Stimulated activated CD4-positive, alpha-beta T cell treated with anti-CD3 and anti-CD28 coated beads, TNF-alpha, amount 100 ng/mL, for 4 hours (primary cell): ENCODE measurements around the gene SLC17A7.
"Not testable (repeated sequence)": the region's sequence is repeated elsewhere in the genome, so short reads cannot be mapped to it uniquely, and the experiment has no call there.

ENCODE experiments used
- DNase-seq, 3 experiments: peaks; one replicate each; pipeline ENCODE4 v3.0.0-alpha.2; 2020; ENCODE audit warnings: low read depth in 3 of 3

The SLC17A7 gene

GRCh38 chr19:49444100-49444700 is 2.9 kb upstream of the SLC17A7 start:
- not testable (repeated sequence) for DNase-seq

GRCh38 chr19:49443366-49444099 is 2.2 kb upstream of the SLC17A7 start:
- DNase-seq: peak; percentile 89 to 90 (median 90)

GRCh38 chr19:49442771-49443365 is 1.5 kb upstream of the SLC17A7 start:
- DNase-seq: peak in 2 of 3 experiments; percentile 28 to 42

- DNase-seq: no peak
These were observed 1.0 kb upstream of the SLC17A7 start for GRCh38 chr19:49442354-49442753.

GRCh38 chr19:49441960-49442350 is 628 bp upstream of the SLC17A7 start:
- DNase-seq: no peak

GRCh38 chr19:49440439-49441209 is 703 bp downstream of the SLC17A7 start:
- DNase-seq: no peak

GRCh38 chr19:49439836-49440235 is 1.5 kb downstream of the SLC17A7 start:
- DNase-seq: no peak

GRCh38 chr19:49438261-49438660 is 3.1 kb downstream of the SLC17A7 start:
- no peak for DNase-seq

- no peak for DNase-seq
These were observed 4.1 kb downstream of the SLC17A7 start for GRCh38 chr19:49437231-49437630.

- no peak for DNase-seq
These were observed 4.8 kb downstream of the SLC17A7 start for GRCh38 chr19:49436381-49437017.

GRCh38 chr19:49435670-49436069 is 5.7 kb downstream of the SLC17A7 start:
- DNase-seq: no peak

GRCh38 chr19:49434907-49435583 is 6.3 kb downstream of the SLC17A7 start:
- no peak for DNase-seq

- no peak for DNase-seq
These were observed 8.0 kb downstream of the SLC17A7 start for GRCh38 chr19:49433240-49433901.

- DNase-seq: no peak
These were observed 8.9 kb downstream of the SLC17A7 start for GRCh38 chr19:49432141-49433073.

GRCh38 chr19:49431330-49431749 is 10.0 kb downstream of the SLC17A7 start:
- no peak for DNase-seq

GRCh38 chr19:49430678-49431329 is 10.5 kb downstream of the SLC17A7 start:
- DNase-seq: no peak

- DNase-seq: no peak
These were observed 11.1 kb downstream of the SLC17A7 start for GRCh38 chr19:49430172-49430677.

- DNase-seq: no peak
These were observed 12.5 kb downstream of the SLC17A7 start for GRCh38 chr19:49428547-49429451.
